Activated naive CD4-positive, alpha-beta T cell treated with anti-CD3 and anti-CD28 coated beads, Interleukin-2, amount 50 U/mL, for 16 hours (primary cell): ENCODE data around the gene ADGRG6.

Source experiments
- DNase-seq: peaks from one replicate; pipeline ENCODE4 v3.0.0-alpha.2; 2020

Gene ADGRG6

DNA sequence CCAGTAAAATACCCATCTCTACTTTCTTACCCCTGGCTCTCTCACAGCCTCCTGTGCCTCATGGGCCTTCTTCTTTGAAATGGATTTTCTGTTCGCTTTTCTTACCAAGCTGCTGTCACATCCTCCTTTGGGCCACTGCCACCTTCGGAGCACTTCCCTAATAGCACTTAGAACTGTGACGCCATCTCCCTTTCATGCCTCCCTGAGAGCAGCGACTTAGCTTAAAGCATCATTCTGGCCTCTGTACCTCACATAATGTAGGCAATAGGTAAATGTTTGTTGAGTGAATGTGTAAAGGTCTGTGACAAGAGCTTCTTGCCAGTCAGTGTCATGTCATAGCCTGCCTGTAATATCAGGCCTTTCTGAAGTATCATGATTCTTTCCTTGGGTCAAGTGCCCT lies 78.8 kb downstream of the ADGRG6 start:
- DNase-seq = no peak

DNA sequence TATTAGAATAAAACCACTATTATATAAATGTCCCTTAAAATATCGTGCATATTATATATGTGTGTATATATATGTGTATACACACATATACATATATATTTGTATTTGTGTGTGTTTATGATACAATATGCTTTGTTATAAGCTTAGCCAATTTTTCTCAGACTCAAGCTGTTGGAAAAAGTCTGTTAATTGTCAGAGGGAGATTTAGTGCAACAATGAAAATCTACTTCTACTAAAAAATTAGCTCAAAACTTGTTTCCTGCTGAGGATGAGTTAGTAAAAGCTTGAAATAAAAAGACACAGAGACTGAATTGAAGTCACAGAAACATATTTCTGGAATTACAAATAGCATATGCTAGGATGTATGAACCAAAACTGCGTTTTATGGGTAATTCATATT lies 79.4 kb downstream of the ADGRG6 start:
- no peak for DNase-seq

DNA sequence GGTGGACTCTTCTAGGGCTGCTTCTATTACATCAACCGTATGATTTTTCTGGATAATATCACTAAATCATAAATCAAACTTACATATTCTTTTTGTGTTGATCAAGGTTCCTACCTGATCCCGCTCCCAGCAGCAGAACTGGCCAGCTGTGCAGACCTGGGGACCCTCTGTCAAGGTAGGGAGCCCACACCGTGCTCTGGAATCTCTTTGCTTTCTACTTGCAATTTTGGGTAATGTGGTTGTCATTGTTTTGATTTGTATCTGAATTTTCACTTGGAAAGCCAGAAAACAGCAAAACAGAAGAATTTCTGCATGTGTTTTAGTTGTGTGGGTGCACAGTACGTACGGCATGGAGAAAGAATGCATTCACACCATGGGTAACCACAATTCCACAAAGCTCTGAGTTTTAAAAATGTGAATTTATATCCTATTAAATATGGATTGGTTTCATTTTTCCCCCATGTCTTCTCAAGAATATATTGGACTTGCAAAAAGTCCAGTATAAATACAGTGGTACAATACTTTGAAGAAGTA lies 80.1 kb downstream of the ADGRG6 start:
- DNase-seq = no peak

DNA sequence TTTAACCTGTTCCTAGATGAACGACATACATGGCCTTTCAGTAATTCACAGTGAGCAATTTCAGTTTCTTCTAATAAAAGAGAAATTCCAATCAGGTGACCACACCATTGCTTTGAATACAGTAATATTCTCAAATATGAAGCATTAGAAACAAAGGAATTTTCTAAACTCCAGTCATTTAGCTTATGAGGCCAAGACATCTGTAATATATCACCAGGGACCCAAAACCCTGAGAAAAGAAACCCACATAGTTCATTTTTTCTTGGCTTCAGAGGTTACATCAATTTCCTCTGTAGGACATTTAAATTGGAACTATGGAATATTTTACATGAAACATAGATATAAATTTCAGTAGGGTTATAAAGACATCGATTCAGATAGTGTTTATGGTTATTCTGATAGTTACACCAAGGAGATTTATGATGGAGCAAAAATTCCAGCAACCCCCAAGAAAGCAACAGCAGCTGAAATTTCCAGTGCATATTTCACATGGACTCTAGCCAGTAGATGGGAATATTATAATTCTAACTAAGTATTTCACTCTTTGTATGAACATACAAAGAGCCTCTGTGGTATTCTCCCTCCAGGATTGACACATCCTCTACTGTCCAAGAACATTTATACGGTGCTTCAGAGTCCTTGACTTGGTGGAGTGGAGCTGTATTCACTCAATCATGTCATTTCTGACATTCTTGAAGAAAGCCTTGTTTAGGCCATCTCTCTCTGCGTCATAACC lies 82.9 kb downstream of the ADGRG6 start:
- no peak for DNase-seq

DNA sequence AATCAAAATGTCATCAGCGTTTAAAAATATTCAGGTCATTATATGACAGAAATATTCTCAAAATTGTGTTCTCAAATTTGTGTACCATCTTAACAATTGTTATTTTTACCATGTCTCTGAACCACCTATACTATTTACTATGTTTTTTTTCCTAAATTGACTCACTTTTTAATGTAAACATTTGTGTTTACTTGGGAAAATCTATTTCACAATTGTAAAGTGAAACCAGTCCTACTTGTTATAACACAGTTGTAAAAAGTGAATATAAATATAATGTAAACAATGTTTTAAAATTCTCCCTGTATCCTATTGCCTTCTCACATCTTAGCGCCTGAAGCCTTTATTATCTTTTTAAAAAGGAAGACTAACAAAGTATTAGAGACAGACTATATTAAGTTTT lies 83.5 kb downstream of the ADGRG6 start:
- no peak for DNase-seq

DNA sequence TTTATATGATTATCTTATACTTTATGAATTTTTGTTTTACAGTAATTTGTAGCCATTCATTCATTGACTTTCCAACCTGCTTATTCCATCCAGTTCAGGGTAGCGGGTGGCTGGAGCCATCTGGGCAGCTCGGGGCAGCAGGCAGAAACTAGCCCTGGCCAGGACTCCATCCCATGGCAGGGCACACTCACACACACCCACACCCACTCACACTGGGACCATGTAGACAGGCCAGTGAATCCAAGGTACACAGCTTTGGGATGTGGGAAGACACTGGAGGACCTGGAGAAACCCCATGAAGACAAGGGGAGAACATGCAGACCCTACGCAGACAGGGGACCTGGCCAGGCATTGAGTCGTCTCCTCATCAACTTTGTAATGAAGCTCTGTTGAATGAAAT lies 84.8 kb downstream of the ADGRG6 start:
- no peak for DNase-seq

DNA sequence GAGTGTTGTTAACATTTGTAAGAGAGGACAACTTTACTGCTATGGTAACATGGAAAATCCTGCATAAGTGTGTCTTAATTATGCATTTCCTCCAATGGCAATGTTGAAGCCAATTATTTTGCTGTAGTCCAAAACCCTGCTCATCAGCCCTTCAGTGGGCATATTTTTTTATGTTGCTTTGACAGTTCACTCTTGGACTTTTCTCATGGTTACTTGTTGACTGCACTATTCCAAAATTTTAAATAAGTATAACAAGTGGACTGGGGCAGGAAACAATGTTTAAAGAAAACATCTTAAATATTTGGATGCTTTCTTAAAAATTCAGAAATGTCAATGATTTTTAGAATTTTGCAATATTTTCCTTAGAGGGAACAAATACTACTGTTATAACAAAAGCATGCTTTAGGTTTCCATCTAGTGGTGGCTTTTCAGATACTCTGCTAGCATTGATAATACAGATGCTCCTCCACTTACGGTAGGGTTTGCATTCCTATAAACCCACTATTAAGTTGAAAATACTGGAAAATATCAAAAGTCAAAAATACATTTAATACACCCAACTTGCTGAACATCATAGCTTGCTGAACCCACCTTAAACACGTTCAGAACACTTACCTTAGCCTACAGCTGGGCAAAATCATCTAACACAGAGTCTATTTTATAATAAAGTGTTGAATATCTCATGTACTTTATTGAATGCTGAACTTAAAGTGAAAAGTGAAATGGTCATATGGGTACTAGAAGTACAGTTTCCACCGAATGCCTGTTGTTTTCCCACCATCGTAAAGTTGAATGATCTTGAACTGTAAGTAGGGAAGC lies 86.4 kb downstream of the ADGRG6 start:
- no peak for DNase-seq

DNA sequence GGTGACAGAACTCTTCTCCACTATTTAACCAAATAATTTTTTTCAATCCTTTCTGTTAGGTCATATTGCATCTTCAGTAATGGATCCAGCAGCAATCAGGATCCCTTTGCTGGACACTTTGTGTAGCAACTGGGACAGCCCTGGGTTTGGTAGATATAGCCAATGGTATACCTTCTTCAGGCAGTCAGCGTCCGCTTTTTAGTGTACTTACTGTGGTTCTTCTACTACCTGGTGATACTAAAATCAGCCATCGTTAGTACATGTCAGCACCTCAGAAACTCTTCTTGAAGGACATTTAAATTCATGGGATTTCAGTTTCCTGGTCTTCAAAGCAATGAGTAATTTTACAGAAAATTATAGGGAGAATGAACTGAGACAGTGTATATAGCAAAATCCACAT lies 93.5 kb downstream of the ADGRG6 start:
- no peak for DNase-seq

DNA sequence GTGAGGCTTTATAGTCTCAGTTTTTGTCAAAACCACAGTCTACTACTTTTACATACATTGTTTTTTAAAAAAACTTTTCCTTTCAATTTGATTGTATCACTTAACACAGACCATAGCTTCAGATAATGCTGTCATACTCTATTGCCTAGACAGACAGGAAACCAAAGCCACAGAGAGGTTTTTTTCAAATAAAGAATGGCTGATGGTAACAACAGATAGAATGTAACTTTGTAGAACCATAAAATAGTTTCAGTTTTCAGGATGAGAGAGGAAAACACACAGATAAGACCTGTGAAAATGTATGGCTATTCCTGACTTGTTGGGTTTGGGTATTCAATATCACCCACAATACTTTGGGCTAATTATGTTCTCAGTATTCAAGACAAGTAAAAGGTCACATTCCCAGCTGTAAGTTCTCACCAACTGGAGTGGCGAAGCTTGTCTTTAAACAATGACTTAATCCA lies 94.0 kb downstream of the ADGRG6 start:
- no peak for DNase-seq

DNA sequence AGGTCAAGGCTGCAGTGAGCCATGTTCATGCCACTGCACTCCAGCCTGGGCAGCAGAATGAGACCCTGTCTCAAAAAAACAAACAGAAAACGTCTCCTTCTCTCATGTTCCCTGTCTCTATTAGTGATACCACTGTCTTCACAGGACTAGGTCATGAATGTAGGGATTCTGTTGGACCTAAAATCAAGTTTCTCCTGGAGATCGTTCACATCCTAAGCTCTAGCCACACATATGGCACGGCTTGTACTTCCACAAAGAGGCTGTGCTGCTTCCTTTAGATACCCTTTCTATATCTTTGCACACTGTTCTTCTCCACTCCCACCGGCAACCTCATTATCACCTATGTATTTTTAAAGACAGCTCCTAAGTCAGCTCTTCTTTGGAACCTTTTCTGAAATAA lies 96.5 kb downstream of the ADGRG6 start:
- no peak for DNase-seq

DNA sequence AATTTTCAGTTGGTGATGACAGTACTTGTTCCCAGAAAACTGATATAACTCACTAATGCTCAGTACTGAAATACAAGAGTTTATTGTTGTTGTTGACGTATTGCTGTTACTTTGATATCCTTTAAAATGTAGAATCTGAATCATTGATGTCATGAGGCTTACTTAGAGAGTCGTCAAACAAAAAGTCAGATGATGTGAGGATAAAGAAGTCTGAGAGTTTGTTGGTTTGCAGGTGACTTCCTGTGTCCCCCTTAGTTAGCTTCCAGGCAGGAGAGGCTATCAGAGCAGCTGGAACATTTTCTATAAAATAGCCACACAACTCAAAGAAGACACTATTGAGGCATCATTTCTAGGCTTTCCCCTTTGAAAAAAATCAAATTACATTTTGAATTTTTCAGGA lies 97.9 kb downstream of the ADGRG6 start:
- no peak for DNase-seq

DNA sequence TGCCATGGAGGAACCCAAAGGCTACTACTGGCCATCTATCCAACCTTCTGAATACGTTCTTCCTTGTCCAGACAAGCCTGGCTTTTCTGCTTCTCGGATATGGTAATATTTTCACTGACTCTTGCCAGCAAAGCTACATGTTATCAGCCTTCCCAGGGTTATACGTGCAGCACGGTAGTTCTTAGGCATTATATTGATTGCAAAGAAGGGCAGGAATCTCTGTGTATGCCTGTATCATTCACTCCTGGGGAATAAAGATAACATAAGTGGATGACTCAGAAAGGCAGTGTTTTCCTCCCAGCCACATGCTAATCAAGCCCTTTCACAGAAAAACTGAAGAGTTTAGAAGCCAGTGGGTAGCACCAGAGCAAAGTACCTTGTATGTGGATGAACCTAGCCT lies 98.7 kb downstream of the ADGRG6 start:
- DNase-seq = no peak

DNA sequence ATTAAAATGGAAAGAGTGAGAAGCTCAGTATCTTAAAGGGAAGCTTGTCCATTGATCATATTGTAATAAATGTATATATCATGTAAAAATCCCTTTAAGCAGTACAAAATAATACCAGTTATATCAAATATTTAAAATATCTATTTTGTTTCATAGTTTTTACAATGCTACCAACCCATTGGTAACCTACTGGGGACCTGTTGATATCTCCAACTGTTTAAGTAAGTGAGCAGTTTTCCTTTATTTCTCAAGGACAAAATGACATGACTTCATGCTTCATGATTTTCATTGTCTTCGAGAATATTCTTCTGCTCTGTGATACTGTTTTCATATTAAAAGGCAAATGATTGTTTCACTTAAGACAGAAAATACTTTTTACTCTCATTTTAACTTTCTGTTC lies 100.0 kb downstream of the ADGRG6 start:
- no peak for DNase-seq

DNA sequence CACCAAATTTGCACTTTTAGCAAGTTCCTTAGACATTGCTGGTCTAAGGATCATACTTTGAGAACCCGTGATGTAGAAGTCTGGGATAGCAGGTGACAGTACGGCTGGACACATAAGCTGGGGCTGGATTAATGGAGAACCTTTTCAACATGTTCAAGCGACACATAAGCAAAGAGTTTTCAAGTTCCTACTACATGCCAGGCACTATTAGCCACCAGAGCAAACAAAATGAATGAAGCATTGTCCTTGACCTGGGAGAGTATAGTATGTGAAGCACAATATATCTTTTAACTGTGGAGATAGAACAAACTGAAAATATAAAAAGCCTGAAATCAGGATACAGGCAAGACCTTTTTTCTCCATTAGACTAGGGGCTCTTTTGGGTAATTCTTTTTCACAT lies 102.9 kb downstream of the ADGRG6 start:
- no peak for DNase-seq

DNA sequence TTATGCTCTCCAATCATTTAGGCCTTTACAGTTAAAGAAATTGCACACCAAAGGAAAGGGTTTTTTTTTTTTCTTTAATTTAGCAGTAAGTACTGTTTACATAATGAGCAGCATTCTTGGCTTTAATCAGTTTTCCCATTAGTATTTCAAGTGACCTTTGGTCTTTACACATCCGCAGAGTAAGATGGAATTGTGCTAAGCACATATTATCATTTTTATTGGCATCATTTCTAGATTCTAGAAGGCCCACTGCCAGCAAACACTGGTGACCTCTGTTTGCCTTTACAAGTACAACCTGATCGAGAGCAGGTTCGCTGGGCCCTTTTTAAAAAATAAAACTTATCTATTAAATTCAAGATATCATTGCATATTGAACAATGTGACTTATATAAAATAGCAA lies 104.3 kb downstream of the ADGRG6 start:
- no peak for DNase-seq

DNA sequence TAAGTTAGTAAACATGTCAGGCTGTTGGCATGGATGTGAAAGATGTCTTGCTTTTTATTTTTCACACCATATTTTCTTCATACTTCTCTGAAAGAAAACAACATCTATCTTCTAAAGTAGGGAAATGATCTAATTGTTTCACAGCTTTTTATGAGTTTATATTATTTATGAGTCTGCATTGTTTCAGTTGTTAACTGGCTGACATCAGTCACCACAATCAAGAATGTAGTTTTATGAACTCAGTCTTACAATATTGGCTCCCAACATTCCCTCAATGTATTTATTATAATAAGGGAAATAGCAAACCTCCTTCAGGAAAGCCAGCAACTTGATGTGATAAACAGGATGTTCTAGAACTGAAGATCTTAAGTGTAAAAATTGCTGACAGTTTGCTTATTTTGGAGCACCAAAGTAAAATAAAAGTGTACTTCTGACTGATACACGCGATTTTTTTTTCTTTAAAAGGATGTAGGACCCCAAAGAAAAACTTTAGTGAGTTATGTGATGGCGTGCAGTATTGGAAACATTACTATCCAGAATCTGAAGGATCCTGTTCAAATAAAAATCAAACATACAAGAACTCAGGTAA lies 106.0 kb downstream of the ADGRG6 start:
- DNase-seq = no peak

DNA sequence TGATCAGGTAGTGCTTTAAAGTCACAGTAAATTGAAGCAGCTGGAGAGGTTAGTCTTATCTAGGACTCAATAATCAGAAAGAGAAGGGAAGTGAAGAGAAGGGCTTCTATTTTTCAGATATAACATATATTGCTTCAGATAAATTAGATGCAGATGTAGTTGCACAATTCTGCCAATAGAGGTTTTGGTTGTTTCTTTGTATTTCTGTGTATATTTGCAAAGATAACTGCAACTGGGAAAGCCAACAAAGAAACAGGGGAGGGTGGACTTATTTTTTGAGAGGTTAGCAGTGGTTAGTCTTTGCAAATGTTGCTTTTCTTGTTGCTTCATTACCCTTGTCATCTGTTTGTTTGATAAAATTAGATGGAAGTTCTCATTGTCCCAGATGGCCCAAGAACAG lies 106.6 kb downstream of the ADGRG6 start:
- DNase-seq = no peak

DNA sequence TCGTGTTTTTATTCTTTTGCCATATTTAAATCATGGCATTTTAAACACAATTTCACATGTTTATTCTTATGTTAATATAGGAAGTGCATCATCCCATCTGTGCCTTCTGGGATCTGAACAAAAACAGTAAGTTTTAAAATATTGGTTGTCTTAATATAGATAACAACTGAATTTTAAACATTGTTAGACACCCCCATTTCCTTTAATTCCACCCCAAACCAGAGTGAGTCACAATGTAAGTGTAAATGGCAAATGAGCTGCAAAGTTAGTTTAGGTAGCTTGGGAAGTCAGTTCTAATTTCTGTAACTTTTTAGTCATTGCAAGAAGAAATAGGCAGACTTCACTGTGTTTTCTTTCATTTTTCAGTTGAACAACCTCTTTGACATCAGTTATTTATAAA lies 108.0 kb downstream of the ADGRG6 start:
- DNase-seq = no peak

DNA sequence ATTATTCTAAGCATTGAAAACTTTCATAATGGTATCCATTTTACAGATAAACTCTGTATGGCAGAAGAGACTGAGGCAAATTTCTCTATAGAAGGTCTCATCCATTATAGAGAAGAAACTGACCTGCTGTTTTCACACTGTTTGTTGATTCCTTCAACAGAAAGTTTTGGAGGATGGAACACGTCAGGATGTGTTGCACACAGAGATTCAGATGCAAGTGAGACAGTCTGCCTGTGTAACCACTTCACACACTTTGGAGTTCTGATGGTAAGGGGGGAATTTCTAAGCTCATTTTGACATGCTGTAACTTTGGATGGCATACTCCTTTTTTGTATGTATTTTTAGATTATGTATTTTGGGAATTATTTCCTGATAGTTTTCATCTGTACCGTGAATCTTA lies 109.3 kb downstream of the ADGRG6 start:
- DNase-seq = no peak

DNA sequence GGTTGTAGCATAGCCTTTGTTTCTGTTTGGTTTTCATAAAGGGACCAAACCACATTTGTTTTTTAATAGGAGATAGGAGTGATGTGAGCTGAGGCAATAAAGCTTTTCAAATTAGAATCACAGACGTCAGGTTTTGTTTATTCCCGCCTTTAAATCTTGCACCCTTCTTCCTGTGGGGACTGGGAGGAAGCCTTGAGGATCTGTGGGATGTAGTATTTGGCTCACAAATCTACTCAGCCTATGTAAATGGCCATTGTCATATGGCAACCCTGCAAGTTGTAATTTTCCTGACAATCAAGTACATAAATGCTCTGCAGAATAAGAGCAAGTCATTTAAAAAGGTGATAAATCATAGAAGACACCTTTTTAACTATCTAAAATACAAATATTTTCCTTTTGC lies 110.4 kb downstream of the ADGRG6 start:
- DNase-seq = no peak

DNA sequence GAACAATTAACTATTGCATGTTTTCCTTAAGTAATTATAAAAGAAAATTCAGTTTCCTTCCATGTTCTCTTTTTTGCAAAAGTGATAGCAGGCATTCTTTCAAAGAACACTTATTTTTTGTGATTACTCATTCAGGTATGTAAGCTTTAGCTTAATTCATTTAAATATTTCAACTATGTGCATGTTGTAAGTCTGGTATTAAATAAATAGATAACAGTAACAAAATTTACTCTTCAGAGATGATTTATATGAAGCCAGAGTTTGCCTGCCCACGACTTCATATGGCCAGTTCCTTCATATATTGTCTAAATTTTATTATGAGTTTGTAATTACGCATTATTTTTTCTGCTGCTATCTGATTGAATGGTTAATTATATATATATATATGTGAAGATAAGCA lies 110.9 kb downstream of the ADGRG6 start:
- no peak for DNase-seq

DNA sequence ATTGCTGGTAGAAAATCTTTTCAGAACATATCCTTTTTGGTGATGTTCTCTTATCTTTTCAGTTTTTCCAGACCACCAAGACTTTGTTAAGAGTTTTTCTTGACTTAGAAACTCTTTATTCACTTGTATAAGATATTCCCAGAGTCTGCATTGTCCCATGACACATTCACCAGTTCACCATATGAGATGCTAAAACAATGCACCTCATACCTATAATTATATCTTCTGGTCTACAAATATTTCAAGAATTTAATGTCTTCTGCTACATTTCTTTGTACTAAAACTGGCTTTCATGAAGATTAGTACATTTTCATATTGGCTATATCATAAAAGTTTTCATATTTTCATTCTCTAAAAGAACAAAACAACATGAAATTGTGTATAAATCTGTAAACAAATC lies 111.3 kb downstream of the ADGRG6 start:
- DNase-seq = no peak

DNA sequence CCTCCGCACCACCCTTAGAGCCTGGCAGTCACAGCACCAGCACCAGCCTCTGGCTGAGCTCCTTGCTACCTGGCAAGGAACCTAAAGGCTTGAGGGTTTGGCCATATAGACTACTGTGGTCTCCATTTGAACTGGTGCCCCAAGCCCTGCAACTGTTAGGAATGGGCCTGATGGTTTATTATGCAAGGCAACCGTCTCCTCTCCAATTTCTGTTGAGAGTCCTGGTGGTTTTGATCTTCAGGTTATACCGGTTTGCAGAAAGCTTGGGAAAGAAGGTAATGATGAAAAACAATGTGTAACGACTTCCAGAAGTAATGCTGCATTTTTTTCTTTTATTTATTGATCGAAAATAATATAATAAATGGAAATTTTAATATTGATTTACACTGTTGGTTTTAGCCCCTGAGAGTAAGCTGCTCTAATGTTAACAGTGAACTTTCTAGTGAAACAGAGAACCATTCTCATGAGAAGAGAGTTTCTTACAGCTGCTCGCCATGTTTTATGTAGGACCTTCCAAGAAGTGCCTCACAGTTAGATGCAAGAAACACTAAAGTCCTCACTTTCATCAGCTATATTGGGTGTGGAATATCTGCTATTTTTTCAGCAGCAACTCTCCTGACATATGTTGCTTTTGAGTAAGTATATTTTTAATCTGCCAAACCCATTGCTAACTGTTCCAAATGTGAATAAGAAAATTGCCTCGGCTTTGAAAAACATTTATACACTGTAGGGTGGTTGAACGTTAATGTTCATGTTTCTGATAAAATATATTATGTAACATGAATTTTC lies 112.8 kb downstream of the ADGRG6 start:
- DNase-seq = no peak
